ENCODE data around the gene SPATA9.

DNA sequence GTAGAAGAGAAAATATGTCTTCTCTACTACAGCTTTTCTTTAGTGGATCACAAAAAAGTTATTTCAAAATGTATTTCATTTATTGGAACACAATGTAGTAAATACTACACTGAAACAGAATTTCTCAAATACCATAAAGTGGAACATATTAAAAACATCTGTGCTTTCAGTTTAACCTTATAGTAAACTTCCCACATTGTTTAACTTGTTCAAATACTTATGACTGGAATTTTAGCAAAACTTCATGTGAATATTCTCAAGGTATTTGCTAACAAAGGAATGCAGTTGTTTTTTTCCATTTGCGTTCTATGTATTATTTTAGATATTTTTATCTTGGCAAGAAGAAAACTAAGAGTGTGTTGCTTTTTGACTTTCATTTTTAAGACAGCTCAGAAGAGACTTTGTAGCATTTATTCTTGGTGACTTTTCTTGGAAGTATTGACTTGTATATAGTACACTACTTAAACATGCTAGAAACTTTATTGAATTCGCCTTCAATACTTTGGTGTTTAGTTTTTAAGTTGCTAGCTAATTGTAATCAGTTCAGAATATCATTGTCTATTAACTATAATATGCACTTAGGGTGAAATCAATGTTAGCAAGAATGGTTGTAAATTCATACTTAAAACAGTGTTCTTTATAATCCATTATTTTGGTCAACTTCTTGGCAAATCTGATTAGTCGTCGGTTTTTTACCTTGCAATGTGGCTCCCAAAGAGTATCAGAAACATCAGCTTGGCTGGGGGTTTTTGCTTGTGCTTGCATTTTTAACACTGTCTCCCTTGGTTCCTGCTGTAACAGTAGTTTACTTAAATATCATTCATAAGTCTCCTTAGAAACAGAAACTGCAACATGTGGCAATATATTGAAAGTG lies 43.4 kb upstream of the SPATA9 start:
- no peak for TF ChIP-seq POLR2A (IDR thresholded peaks at IDR 0.05; ENCODE audit: low read depth, low read length)
- TF ChIP-seq POLR2AphosphoS5 (IDR thresholded peaks at IDR 0.05; ENCODE audit: insufficient read depth, low read depth, low read length): no peak
- TF ChIP-seq CTCF (IDR thresholded peaks at IDR 0.05; ENCODE audit: extremely low read depth in 1 of 2, insufficient read depth in 1 of 2, low read depth in 1 of 2, low read length in 2 of 2): no peak
- TF ChIP-seq, protein P1, sequence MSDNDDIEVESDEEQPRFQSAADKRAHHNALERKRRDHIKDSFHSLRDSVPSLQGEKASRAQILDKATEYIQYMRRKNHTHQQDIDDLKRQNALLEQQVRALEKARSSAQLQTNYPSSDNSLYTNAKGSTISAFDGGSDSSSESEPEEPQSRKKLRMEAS (IDR thresholded peaks at IDR 0.05; ENCODE audit: insufficient read depth, insufficient read length): no peak
- no peak for TF ChIP-seq MYC (IDR thresholded peaks at IDR 0.05; ENCODE audit: low read depth, low read length)
